OCI-LY3 (cell line): ENCODE results near the gene FAM3A.

Experiments used
- CTCF ChIP-seq: fragments of 200-600, 300-600 bp; sonication (generic); IDR thresholded peaks from 2 replicates; pipeline ENCODE4 v1.5.1; 2014; ENCODE audit warnings: antibody characterized with exemption, low read length, low read depth
- EZH2phosphoT487 ChIP-seq: fragments of 200-600 bp; shearing (Covaris generic); IDR thresholded peaks from 2 replicates; pipeline ENCODE4 v1.6.1; 2018; ENCODE audit warnings: antibody characterized with exemption, mixed run types, low read depth

GRCh38 chrX:154473683-154474082, 42.3 kb downstream of the FAM3A start:
- TF ChIP-seq CTCF (no peak), EZH2phosphoT487 (no peak)
